Measurements from ENCODE around the gene NISCH.

Gene NISCH

DNA sequence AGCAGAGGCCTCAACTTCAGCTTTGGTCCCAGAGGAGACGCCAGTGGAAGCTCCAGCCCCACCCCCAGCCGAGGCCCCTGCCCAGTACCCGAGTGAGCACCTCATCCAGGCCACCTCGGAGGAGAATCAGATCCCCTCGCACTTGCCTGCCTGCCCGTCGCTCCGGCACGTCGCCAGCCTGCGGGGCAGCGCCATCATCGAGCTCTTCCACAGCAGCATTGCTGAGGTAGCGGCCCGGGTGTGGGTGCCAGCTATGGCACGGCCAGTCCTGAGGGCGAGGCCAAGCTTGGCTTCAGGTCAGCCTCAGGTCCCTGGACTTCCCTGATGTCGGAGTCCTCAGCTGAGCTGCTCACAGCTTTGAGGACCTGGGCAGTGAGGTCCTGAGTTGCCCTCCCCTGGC is 34.0 kb downstream of the NISCH start:
- DNase-seq (ENCODE audit: low read depth in 1 of 2, low spot score in 1 of 2) = no peak

GRCh38 chr3:52490035-52490938 is 34.9 kb downstream of the NISCH start:
- DNase-seq (ENCODE audit: low read depth in 1 of 2, low spot score in 1 of 2) = no peak

- no peak for DNase-seq (ENCODE audit: low read depth in 1 of 2, low spot score in 1 of 2)
Measured at GRCh38 chr3:52490939-52491526, 35.6 kb downstream of the NISCH start.

DNA sequence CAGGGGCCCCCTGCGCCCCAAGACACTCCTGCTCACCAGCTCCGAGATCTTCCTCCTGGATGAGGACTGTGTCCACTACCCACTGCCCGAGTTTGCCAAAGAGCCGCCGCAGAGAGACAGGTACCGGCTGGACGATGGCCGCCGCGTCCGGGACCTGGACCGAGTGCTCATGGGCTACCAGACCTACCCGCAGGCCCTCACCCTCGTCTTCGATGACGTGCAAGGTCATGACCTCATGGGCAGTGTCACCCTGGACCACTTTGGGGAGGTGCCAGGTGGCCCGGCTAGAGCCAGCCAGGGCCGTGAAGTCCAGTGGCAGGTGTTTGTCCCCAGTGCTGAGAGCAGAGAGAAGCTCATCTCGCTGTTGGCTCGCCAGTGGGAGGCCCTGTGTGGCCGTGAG is 36.7 kb downstream of the NISCH start:
- no peak for DNase-seq (ENCODE audit: low read depth in 1 of 2, low spot score in 1 of 2)

DNA sequence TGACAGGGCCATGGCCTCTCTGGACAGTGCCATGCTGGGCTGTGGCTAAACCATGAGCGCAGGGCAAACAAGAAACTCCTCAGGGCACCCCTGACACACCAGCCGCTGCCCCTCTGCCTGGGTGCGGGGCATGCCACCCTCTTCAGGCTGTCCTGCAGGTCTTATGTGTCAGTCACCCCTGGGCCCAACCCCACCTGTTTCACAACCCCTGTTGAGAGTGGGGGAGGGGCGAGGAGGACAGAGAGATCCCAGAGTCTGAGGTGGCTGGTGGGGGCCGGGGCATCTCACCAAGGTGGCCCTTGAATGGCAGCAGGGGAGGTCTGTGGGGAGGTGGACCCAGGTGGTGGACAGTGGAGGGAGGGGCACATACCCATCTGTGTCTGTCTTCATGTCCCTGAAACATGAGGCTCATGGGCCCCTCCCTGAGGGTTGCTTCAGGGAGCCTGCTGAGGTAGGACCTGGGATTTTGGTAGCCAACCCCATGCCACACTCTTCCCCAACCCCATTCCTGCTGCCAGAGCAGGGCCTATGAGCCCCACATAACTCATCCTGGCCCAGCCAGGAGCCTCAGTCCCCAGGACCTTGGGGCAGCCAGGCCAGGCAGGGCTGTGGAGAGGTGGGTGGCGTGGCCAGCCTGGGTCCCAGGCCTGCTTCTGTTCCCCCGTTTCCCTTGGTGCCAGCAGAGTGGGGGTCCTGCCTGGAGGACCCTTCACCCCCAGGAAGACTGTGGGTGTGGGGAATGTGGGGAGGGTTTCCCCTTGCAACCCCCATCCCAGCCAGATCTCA is 38.0 kb downstream of the NISCH start:
- DNase-seq (ENCODE audit: low read depth in 1 of 2, low spot score in 1 of 2) = no peak

- no peak for DNase-seq (ENCODE audit: low read depth in 1 of 2, low spot score in 1 of 2)
Measured at GRCh38 chr3:52494445-52494844, 39.0 kb downstream of the NISCH start.

DNA sequence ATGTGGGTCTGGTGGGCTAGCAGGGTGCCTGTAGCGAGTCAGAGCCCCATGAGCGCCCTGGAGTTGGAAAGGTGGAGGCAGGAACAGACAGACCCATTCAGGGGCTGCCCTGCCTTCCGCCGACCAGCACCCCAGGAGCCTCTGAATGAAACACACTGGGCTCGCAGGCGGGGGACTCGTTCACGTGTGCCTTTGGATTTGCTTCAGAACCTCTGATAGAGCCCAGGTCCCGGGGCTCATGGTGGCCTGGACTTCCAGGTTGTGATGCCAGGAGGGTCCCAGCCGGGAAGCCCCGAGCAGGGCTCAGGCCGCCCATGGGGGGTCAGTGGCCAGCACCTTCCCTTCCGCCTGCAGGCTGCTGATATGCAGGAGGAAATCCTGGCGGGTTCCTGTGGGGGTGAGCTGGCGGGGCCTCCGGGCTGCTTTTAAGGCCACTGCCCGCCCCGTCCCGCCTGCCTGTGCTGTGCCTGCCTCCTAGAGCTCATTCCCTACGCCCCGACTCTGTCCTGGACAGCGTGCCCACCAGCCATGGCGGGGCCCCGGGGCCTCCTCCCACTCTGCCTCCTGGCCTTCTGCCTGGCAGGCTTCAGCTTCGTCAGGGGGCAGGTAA is 39.6 kb downstream of the NISCH start, which contains the start of gene STAB1:
Gene STAB1 (plus strand): TSS at position 453 of the 610 bp plus-strand sequence. CDS start 76 bp downstream, at position 529.
- no peak for DNase-seq (ENCODE audit: low read depth in 1 of 2, low spot score in 1 of 2)

DNA sequence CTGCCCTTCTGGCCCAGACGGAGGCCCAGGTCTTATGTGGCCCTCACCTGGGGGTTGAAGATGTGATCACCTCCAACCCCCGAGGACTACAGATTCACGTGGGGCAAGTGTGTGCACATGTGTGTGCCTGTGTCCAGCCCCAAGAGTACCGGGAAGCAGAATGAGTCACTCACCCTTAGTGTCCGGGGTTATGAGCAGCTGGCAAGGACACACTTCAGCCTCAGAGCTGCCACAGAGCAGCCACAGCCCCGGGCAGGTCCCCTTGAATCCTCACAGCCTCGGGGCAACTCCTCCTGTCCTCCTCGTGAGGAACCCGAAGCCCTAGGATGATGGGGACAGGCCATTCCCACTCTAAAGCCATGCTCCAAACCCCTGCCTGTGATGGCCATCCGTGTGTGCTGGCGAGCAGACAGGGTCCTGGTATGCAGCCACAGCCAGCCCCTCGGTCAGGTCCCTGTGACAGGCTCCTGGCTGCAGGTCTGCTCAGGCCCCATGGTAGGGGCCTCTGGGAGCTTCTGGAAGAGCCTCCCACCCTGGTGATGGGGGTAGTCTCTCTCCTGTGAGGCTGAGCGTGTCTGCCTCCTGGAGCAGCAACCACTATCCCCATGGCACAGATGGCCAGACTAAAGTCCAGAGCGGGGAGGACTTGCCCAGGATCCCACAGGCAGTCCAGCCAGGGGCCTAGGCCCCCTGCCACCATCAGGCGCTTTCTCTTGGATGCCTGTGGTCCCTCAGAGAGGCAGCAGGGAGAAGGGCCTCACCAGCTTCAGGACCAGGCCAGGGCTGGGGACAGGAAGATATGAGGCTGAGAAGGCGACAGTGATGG is 40.6 kb downstream of the NISCH start:
- no peak for DNase-seq (ENCODE audit: low read depth in 1 of 2, low spot score in 1 of 2)

GRCh38 chr3:52498137-52499054 is 43.0 kb downstream of the NISCH start:
- DNase-seq (ENCODE audit: low read depth in 1 of 2, low spot score in 1 of 2) = no peak

- DNase-seq (ENCODE audit: low read depth in 1 of 2, low spot score in 1 of 2) = no peak
Measured at GRCh38 chr3:52501046-52501445, 45.6 kb downstream of the NISCH start.

GRCh38 chr3:52502001-52502400 is 46.6 kb downstream of the NISCH start:
- no peak for DNase-seq (ENCODE audit: low read depth in 1 of 2, low spot score in 1 of 2)

GRCh38 chr3:52502808-52503350 is 47.5 kb downstream of the NISCH start:
- DNase-seq (ENCODE audit: low read depth in 1 of 2, low spot score in 1 of 2) = no peak

DNA sequence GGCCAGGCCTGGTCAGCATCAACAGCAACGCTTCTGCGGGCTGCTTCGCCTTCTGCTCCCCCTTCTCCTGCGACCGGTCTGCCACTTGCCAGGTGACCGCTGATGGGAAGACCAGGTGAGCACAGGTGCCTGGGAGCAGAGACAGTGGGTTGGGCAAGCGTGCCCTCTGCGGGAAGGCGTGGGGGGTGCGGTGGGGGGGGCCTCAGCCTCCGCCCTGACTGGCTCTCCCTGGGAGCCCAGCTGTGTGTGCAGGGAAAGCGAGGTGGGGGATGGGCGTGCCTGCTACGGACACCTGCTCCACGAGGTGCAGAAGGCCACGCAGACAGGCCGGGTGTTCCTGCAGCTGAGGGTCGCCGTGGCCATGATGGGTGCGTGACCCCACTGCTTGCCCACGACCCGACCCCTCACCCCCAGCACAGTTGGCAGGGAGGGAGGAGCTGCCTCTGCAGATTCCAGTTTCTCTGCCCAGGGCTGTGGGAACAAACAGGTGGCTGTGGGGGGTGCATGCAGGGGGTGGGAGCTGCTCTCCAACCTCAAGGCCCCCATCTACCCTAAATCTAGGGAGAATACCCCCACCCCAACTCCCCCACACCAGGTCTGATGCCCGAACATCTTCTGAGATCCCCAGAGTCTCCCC is 48.5 kb downstream of the NISCH start:
- no peak for DNase-seq (ENCODE audit: low read depth in 1 of 2, low spot score in 1 of 2)

DNA sequence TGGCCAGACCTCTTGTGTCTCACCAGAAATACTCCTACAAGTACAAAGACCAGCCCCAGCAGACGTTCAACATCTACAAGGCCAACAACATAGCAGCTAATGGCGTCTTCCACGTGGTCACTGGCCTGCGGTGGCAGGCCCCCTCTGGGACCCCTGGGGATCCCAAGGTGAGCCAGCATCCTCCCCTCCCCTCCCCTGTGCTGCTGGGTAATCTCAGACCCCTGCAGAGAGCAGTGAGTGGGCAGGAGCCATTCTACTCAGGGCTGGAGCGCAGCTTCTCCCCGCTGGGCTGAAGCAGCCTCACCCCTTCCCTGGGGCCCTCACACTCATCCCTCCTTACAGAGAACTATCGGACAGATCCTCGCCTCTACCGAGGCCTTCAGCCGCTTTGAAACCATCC is 49.6 kb downstream of the NISCH start:
- no peak for DNase-seq (ENCODE audit: low read depth in 1 of 2, low spot score in 1 of 2)

DNA sequence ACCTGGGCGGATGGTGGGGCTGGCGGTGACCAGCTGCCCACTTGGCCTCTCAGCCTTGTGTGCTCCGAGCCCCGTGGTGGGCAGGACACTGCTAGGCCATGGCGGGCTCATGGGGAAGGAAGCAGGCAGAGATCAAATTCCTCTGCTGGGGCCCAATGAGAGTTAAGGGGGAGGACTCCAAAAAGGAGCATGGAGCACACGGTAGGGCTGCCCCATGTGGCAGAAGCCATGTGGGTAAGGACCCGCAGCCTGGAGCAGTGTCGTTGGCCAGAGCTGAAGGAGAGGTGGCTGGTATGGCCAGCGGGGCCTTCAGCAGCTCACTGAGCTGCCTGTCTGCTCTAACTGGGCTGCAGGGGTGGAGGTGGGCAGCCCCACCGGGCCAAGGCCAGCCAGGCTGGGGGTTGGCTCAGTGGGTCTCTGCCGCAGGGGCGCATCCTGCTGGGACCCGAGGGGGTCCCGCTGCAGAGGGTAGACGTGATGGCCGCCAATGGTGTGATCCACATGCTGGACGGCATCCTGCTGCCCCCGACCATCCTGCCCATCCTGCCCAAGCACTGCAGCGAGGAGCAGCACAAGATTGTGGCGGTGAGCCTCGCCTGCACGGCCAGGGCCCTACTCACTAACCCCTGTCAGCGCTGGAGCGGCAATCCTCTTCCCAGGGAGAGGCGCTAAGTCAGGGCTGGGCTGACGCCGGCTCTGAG is 51.0 kb downstream of the NISCH start:
- DNase-seq (ENCODE audit: low read depth in 1 of 2, low spot score in 1 of 2) = no peak

GRCh38 chr3:52507359-52507758 is 52.0 kb downstream of the NISCH start:
- no peak for DNase-seq (ENCODE audit: low read depth in 1 of 2, low spot score in 1 of 2)

DNA sequence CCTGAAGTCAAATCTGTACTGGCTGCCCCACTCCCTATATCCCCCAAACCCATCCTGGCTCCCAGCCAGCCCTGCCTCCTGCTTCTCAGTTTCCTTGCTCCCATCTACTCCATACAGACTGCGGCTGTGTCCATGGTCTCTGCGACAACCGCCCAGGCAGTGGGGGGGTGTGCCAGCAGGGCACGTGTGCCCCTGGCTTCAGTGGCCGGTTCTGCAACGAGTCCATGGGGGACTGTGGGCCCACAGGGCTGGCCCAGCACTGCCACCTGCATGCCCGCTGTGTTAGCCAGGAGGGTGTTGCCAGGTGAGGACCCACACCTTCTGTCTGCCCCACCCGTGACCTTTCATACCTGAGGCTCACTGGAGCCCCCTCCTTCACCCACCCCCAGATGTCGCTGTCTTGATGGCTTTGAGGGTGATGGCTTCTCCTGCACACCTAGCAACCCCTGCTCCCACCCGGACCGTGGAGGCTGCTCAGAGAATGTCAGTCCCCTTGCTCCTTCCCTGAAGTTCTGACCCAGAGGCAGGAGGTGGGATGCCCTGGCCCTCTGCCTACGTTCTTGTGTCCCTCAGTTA is 54.4 kb downstream of the NISCH start:
- no peak for DNase-seq (ENCODE audit: low read depth in 1 of 2, low spot score in 1 of 2)

DNA sequence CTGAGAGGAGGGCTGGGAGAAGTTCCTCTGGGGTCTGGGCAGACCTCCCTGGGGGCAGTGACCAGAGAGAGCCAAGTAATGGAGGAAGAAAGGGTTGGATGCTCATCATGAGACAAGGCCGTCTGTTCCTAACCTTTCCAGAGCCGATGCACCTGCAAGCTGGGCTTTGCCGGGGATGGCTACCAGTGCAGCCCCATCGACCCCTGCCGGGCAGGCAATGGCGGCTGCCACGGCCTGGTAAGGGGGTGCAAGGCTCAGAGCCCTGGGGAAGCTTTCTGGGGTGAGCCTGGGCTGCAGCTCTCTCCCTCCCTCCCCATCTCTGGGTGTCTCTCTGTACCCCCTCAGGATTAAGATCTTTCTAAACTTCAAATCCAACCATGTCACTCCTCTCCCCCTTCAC is 56.1 kb downstream of the NISCH start:
- no peak for DNase-seq (ENCODE audit: low read depth in 1 of 2, low spot score in 1 of 2)

Data from activated CD4-positive, alpha-beta T cell treated with anti-CD3 and anti-CD28 coated beads, Interleukin-2, amount 50 U/mL, for 24 hours (primary cell).